CD14-positive monocyte (primary cell): ENCODE data around the gene SLIT3. TPM values are rescaled to one million over a fixed set of nuclear protein-coding genes. Genes with fewer than 3 reads are reported as not detected.

Experiments
- DNase-seq, 3 donors: peaks; one replicate each; pipeline ENCODE4 v3.0.0-alpha.2; 2011 to 2022
- H2AFZ ChIP-seq: 2 replicates; pipeline ENCODE4 v1.6.0; 2012; ENCODE audit warnings: mild to moderate bottlenecking, low read depth, low read length, inconsistent platforms; ENCODE audit not compliant: insufficient read depth, poor library complexity, severe bottlenecking
- H3K27ac ChIP-seq, 2 donors: 1 replicate in 1 of 2; 2 replicates in 1 of 2; pipeline ENCODE4 v1.5.1; 2012 to 2013; ENCODE audit warnings: low read length in 2 of 2, control low read depth in 1 of 2, inconsistent platforms in 1 of 2, low read depth in 1 of 2, mild to moderate bottlenecking in 1 of 2
- H3K27me3 ChIP-seq, 2 donors: one replicate each; pipeline versions ENCODE4 v1.6.0 to v1.6.1; 2011 to 2013; ENCODE audit warnings: low read length in 2 of 2; ENCODE audit not compliant: control insufficient read depth in 2 of 2, insufficient read depth in 2 of 2
- H3K36me3 ChIP-seq, 2 donors: replicated peaks in 1 of 2; 1 replicate in 1 of 2; 2 replicates in 1 of 2; pipeline versions ENCODE4 v1.5.1 to v1.6.1; 2012 to 2013; ENCODE audit warnings: low read length in 2 of 2, control low read depth in 1 of 2, inconsistent platforms in 1 of 2, mild to moderate bottlenecking in 1 of 2; ENCODE audit not compliant: insufficient read depth in 2 of 2, control insufficient read depth in 1 of 2
- H3K4me1 ChIP-seq, 2 donors: 1 replicate in 1 of 2; 2 replicates in 1 of 2; pipeline versions ENCODE4 v1.5.1 to v1.6.1; 2012 to 2013; ENCODE audit warnings: low read length in 2 of 2, control low read depth in 1 of 2, inconsistent platforms in 1 of 2, mild to moderate bottlenecking in 1 of 2, moderate library complexity in 1 of 2; ENCODE audit not compliant: insufficient read depth in 2 of 2, control insufficient read depth in 1 of 2
- H3K4me2 ChIP-seq: replicated peaks from 2 replicates; pipeline ENCODE3; 2012; ENCODE audit warnings: low read length, moderate library complexity, mild to moderate bottlenecking; ENCODE audit not compliant: poor library complexity, severe bottlenecking; ENCODE audit errors: extremely low read depth
- H3K4me3 ChIP-seq, 3 experiments: fragments of 200-600 bp in 1 of 3; sonication (generic) in 1 of 3; replicated peaks in 1 of 3; 1 replicate in 2 of 3; 2 replicates in 1 of 3; pipeline ENCODE4 v1.5.1; 2011 to 2013; ENCODE audit warnings: low read length in 3 of 3, mild to moderate bottlenecking in 3 of 3, control low read depth in 2 of 3, low read depth in 2 of 3, inconsistent platforms in 1 of 3, moderate library complexity in 1 of 3
- H3K79me2 ChIP-seq: 2 replicates; pipeline ENCODE4 v1.6.0; 2012; ENCODE audit warnings: mild to moderate bottlenecking, control low read depth, inconsistent platforms, low read length, moderate library complexity; ENCODE audit not compliant: insufficient read depth
- H3K9ac ChIP-seq: 2 replicates; pipeline ENCODE4 v1.6.0; 2017; ENCODE audit warnings: low read length, mild to moderate bottlenecking; ENCODE audit not compliant: insufficient read depth, poor library complexity, severe bottlenecking
- H3K9me3 ChIP-seq, 2 donors: replicated peaks in 1 of 2; 1 replicate in 1 of 2; 2 replicates in 1 of 2; pipeline versions ENCODE4 v1.5.1 to v1.6.1; 2012 to 2013; ENCODE audit warnings: low read length in 2 of 2, control low read depth in 1 of 2; ENCODE audit not compliant: control insufficient read depth in 1 of 2, insufficient read depth in 1 of 2
- H4K20me1 ChIP-seq: 2 replicates; pipeline ENCODE4 v1.6.0; 2012; ENCODE audit warnings: mild to moderate bottlenecking, low read length, control low read depth, moderate library complexity; ENCODE audit not compliant: insufficient read depth
- H3K27ac Mint-ChIP-seq, 7 donors: one replicate each; pipeline ENCODE4 v1.8.0; 2020; ENCODE audit warnings: mild to moderate bottlenecking in 7 of 7, mixed read lengths in 7 of 7, moderate library complexity in 6 of 7, inconsistent platforms in 2 of 7
- H3K27me3 Mint-ChIP-seq, 3 donors: one replicate each; pipeline ENCODE4 v1.8.0; 2021 to 2022; ENCODE audit warnings: low read depth in 3 of 3, mild to moderate bottlenecking in 3 of 3, mixed read lengths in 3 of 3, moderate library complexity in 3 of 3, inconsistent platforms in 1 of 3
- H3K36me3 Mint-ChIP-seq, 2 donors: one replicate each; pipeline ENCODE4 v1.8.0; 2020; ENCODE audit warnings: mixed read lengths in 2 of 2, inconsistent platforms in 1 of 2, mild to moderate bottlenecking in 1 of 2
- H3K4me1 Mint-ChIP-seq: one replicate; pipeline ENCODE4 v1.8.0; 2020; ENCODE audit warnings: mild to moderate bottlenecking, mixed read lengths
- H3K4me3 Mint-ChIP-seq, 2 donors: one replicate each; pipeline ENCODE4 v1.8.0; 2020; ENCODE audit warnings: mild to moderate bottlenecking in 2 of 2, mixed read lengths in 2 of 2, moderate library complexity in 1 of 2
- H3K9me3 Mint-ChIP-seq, 7 donors: one replicate each; pipeline ENCODE4 v1.8.0; 2020 to 2022; ENCODE audit warnings: mixed read lengths in 7 of 7, mild to moderate bottlenecking in 6 of 7, moderate library complexity in 6 of 7, inconsistent platforms in 2 of 7
- CTCF ChIP-seq: fragments of 200-600 bp; IDR thresholded peaks from one replicate; pipeline ENCODE4 v1.8.0; 2022; ENCODE audit warnings: antibody characterized with exemption, mild to moderate bottlenecking
- WGBS: methylation state at CpG from one replicate; pipeline ENCODE4 v1.1.5; 2013; ENCODE audit warnings: missing lambda C conversion rate; ENCODE audit not compliant: insufficient coverage; 5-methylcytosine and 5-hydroxymethylcytosine counted together
- intact Hi-C, 2 donors: fragments of 100-400 bp; cut with micrococcal nuclease; formaldehyde crosslinking; loops; one replicate each; pipeline versions ENCODE4 v1.15.0 to v1.15.1; 2023
- polyA plus RNA-seq, 3 donors: library from polyadenylated mRNA; depleted of rRNA in 1 of 3; unstranded in 2 of 3; stranded (reverse) in 1 of 3; fragments of 300-500 nt in 2 of 3; fragments of >200 nt in 1 of 3; fragmentation: Illumina TruSeq in 2 of 3; gene quantifications; 1 replicate in 2 of 3; 2 replicates in 1 of 3; pipeline ENCODE4 v1.2.3, GENCODE V29; 2012 to 2021

SLIT3 gene
- polyA plus RNA-seq, 3 donors: not detected

GRCh38 chr5:168705321-168705720 is 595.6 kb downstream of the SLIT3 start:
- H3K4me3 ChIP-seq: no peak overlapping the region
- H3K4me2 ChIP-seq: no peak overlapping the region
- H3K27me3 ChIP-seq: no peaks in the 10 kb centered on the region
- H3K9me3 ChIP-seq: no peaks in the 10 kb centered on the region
- H3K4me1 Mint-ChIP-seq: no peaks in the 10 kb centered on the region
- no peaks in the 10 kb centered on the region for H3K36me3 Mint-ChIP-seq
- H3K36me3 ChIP-seq: no peaks in the 10 kb centered on the region
- H3K79me2 ChIP-seq: no peaks in the 10 kb centered on the region
- no peak for DNase-seq
- peaks cover 0 to 6% (median 2%) of the 10 kb centered on the region in 3 donors for H3K27me3 Mint-ChIP-seq
- H3K27ac ChIP-seq: no peak overlapping the region
- H3K27ac Mint-ChIP-seq: no peak overlapping the region
- H3K9me3 Mint-ChIP-seq: no peaks in the 10 kb centered on the region
- H2AFZ ChIP-seq: no peak overlapping the region
- no peaks in the 10 kb centered on the region for H3K4me1 ChIP-seq
- H3K9ac ChIP-seq: no peak overlapping the region
- TF ChIP-seq CTCF: no peak
- intact Hi-C loops: no loop called here
- no peaks in the 10 kb centered on the region for H4K20me1 ChIP-seq
- 100% methylated on average over 1 of the region's 1 CpG for WGBS
- H3K4me3 Mint-ChIP-seq: no peak overlapping the region

GRCh38 chr5:168702511-168702910 is 598.4 kb downstream of the SLIT3 start:
- no peaks in the 10 kb centered on the region for H3K4me1 Mint-ChIP-seq
- Histone ChIP-seq H3K4me2 (no peak overlapping the region), H3K27me3 (no peaks in the 10 kb centered on the region), H4K20me1 (no peaks in the 10 kb centered on the region), H3K4me3 (no peak overlapping the region), H3K36me3 (no peaks in the 10 kb centered on the region), H3K4me1 (no peaks in the 10 kb centered on the region), H3K27ac (no peak overlapping the region), H3K79me2 (no peaks in the 10 kb centered on the region), H2AFZ (no peak overlapping the region), H3K9me3 (no peaks in the 10 kb centered on the region), H3K9ac (no peak overlapping the region)
- WGBS: 100% methylated on average over 2 of the region's 2 CpGs
- no peak for TF ChIP-seq CTCF
- H3K27me3 Mint-ChIP-seq: peaks cover 0 to 4% (median 3%) of the 10 kb centered on the region in 3 donors
- H3K9me3 Mint-ChIP-seq: no peaks in the 10 kb centered on the region
- H3K27ac Mint-ChIP-seq: no peak overlapping the region
- intact Hi-C loops: no loop called here
- H3K4me3 Mint-ChIP-seq: no peak overlapping the region
- no peak for DNase-seq
- no peaks in the 10 kb centered on the region for H3K36me3 Mint-ChIP-seq
